Measurements from ENCODE around the gene RHOH.

RHOH gene

DNA sequence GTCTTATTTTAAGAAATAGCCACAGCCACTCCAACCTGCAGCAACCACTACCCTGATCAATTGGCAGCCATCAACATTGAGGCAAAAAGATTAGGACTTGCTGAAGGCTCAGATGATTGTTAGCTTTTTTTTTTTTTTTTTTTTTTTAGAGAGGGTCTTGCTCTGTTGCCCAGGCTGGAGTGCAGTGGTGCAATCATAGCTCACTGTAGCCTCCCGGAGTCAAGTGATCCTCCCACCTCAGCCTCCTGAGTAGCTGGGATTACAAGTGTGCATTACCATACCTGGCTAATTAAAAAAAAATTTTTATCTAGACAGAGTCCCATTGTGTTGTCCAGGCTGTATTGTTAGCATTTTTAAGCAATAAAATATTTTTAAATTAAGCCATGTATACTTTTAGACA lies 26.5 kb downstream of the RHOH start:
- Histone ChIP-seq H3K4me3 (ENCODE audit: low read depth, low read length) (no peak overlapping the region), H3K4me2 (ENCODE audit: low read length) (no peak overlapping the region), H3K4ac (ENCODE audit: low read depth, low read length) (no peak overlapping the region), H3K79me2 (ENCODE audit: control insufficient read depth, insufficient read depth, low read length, poor library complexity) (no peaks in the 10 kb centered on the region), H3K36me3 (ENCODE audit: control insufficient read depth in 1 of 2, insufficient read depth in 2 of 2, low read length in 2 of 2) (no peaks in the 10 kb centered on the region), H4K12ac (ENCODE audit: low read depth, low read length) (no peak overlapping the region), H4K91ac (ENCODE audit: low read depth, low read length) (no peak overlapping the region), H4K8ac (ENCODE audit: low read depth, low read length) (no peak overlapping the region), H3K27ac (ENCODE audit: low read depth, low read length) (no peak overlapping the region), H3K14ac (ENCODE audit: low read length) (no peak overlapping the region), H2BK120ac (ENCODE audit: insufficient read depth, low read length, poor library complexity) (no peak overlapping the region), H3K23ac (ENCODE audit: low read length) (no peak overlapping the region), H2BK5ac (ENCODE audit: low read depth, low read length, poor library complexity) (no peak overlapping the region), H3K4me1 (ENCODE audit: control insufficient read depth in 1 of 2, insufficient read depth in 2 of 2, low read length in 2 of 2) (no peaks in the 10 kb centered on the region), H2AFZ (ENCODE audit: insufficient read depth, low read length, poor library complexity) (no peak overlapping the region), H3K9ac (ENCODE audit: low read length) (no peak overlapping the region), H2AK5ac (ENCODE audit: low read length) (no peak overlapping the region), H2BK12ac (ENCODE audit: low read length) (no peak overlapping the region), H3K79me1 (ENCODE audit: low read length) (no peaks in the 10 kb centered on the region), H3K9me3 (ENCODE audit: insufficient read depth, low read depth, low read length) (no peaks in the 10 kb centered on the region), H3K18ac (ENCODE audit: low read length) (no peak overlapping the region), H3K27me3 (ENCODE audit: insufficient read depth, low read length) (no peaks in the 10 kb centered on the region)
- no CpG with 5 or more reads among the region's 1 CpG for WGBS (ENCODE audit: extremely low coverage, insufficient coverage, insufficient read length)
- no peak for DNase-seq

DNA sequence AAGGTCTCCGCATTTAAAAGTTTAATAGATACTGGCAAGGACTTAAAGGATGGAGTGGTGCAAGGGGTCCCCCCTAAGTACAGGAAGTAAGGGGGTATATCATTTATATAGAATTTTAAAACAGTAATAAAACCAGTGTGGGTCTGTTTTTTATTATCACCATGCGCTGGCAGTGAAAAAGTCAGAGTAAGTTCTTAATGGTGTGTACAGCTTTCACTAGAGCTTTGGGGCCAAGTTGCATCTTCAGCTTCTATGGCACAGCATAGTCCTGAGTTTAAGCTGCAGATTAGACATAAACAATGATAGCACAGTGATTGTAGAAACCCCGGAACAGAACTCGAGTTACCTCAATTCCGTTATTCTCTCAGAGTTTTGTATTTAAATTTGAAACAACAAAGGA lies 27.6 kb downstream of the RHOH start:
- H2BK120ac ChIP-seq (ENCODE audit: insufficient read depth, low read length, poor library complexity), result no peak overlapping the region
- H2AK5ac ChIP-seq (ENCODE audit: low read length), result no peak overlapping the region
- no peak overlapping the region for H2AFZ ChIP-seq (ENCODE audit: insufficient read depth, low read length, poor library complexity)
- H4K8ac ChIP-seq (ENCODE audit: low read depth, low read length), result no peak overlapping the region
- no peaks in the 10 kb centered on the region for H3K36me3 ChIP-seq (ENCODE audit: control insufficient read depth in 1 of 2, insufficient read depth in 2 of 2, low read length in 2 of 2)
- no peak overlapping the region for H3K4ac ChIP-seq (ENCODE audit: low read depth, low read length)
- no peaks in the 10 kb centered on the region for H3K27me3 ChIP-seq (ENCODE audit: insufficient read depth, low read length)
- no CpG with 5 or more reads among the region's 5 CpGs for WGBS (ENCODE audit: extremely low coverage, insufficient coverage, insufficient read length)
- no peak overlapping the region for H3K9ac ChIP-seq (ENCODE audit: low read length)
- H2BK12ac ChIP-seq (ENCODE audit: low read length), result no peak overlapping the region
- H3K79me2 ChIP-seq (ENCODE audit: control insufficient read depth, insufficient read depth, low read length, poor library complexity), result no peaks in the 10 kb centered on the region
- H3K27ac ChIP-seq (ENCODE audit: low read depth, low read length), result no peak overlapping the region
- H3K4me3 ChIP-seq (ENCODE audit: low read depth, low read length), result no peak overlapping the region
- no peak overlapping the region for H3K18ac ChIP-seq (ENCODE audit: low read length)
- H4K12ac ChIP-seq (ENCODE audit: low read depth, low read length), result no peak overlapping the region
- H3K23ac ChIP-seq (ENCODE audit: low read length), result no peak overlapping the region
- no peak overlapping the region for H2BK5ac ChIP-seq (ENCODE audit: low read depth, low read length, poor library complexity)
- H3K4me1 ChIP-seq (ENCODE audit: control insufficient read depth in 1 of 2, insufficient read depth in 2 of 2, low read length in 2 of 2), result no peaks in the 10 kb centered on the region
- no peaks in the 10 kb centered on the region for H3K79me1 ChIP-seq (ENCODE audit: low read length)
- H4K91ac ChIP-seq (ENCODE audit: low read depth, low read length), result no peak overlapping the region
- no peak overlapping the region for H3K14ac ChIP-seq (ENCODE audit: low read length)
- no peak overlapping the region for H3K4me2 ChIP-seq (ENCODE audit: low read length)
- no peaks in the 10 kb centered on the region for H3K9me3 ChIP-seq (ENCODE audit: insufficient read depth, low read depth, low read length)
- no peak for DNase-seq

GRCh38 chr4:40225497-40225896 lies 28.7 kb downstream of the RHOH start:
- Histone ChIP-seq H2BK12ac (ENCODE audit: low read length) (no peak overlapping the region), H3K14ac (ENCODE audit: low read length) (no peak overlapping the region), H4K12ac (ENCODE audit: low read depth, low read length) (no peak overlapping the region), H3K79me2 (ENCODE audit: control insufficient read depth, insufficient read depth, low read length, poor library complexity) (no peaks in the 10 kb centered on the region), H2AFZ (ENCODE audit: insufficient read depth, low read length, poor library complexity) (no peak overlapping the region), H3K4me2 (ENCODE audit: low read length) (no peak overlapping the region), H2AK5ac (ENCODE audit: low read length) (no peak overlapping the region), H3K27ac (ENCODE audit: low read depth, low read length) (no peak overlapping the region), H3K4ac (ENCODE audit: low read depth, low read length) (no peak overlapping the region), H4K8ac (ENCODE audit: low read depth, low read length) (no peak overlapping the region), H3K36me3 (ENCODE audit: control insufficient read depth in 1 of 2, insufficient read depth in 2 of 2, low read length in 2 of 2) (no peaks in the 10 kb centered on the region), H3K4me1 (ENCODE audit: control insufficient read depth in 1 of 2, insufficient read depth in 2 of 2, low read length in 2 of 2) (no peaks in the 10 kb centered on the region), H3K4me3 (ENCODE audit: low read depth, low read length) (no peak overlapping the region), H3K18ac (ENCODE audit: low read length) (no peak overlapping the region), H3K9ac (ENCODE audit: low read length) (no peak overlapping the region), H2BK120ac (ENCODE audit: insufficient read depth, low read length, poor library complexity) (no peak overlapping the region), H3K23ac (ENCODE audit: low read length) (no peak overlapping the region), H4K91ac (ENCODE audit: low read depth, low read length) (no peak overlapping the region), H3K9me3 (ENCODE audit: insufficient read depth, low read depth, low read length) (no peaks in the 10 kb centered on the region), H3K27me3 (ENCODE audit: insufficient read depth, low read length) (no peaks in the 10 kb centered on the region), H3K79me1 (ENCODE audit: low read length) (no peaks in the 10 kb centered on the region), H2BK5ac (ENCODE audit: low read depth, low read length, poor library complexity) (no peak overlapping the region)
- no peak for DNase-seq
- WGBS (ENCODE audit: extremely low coverage, insufficient coverage, insufficient read length), result no CpG with 5 or more reads among the region's 5 CpGs

DNA sequence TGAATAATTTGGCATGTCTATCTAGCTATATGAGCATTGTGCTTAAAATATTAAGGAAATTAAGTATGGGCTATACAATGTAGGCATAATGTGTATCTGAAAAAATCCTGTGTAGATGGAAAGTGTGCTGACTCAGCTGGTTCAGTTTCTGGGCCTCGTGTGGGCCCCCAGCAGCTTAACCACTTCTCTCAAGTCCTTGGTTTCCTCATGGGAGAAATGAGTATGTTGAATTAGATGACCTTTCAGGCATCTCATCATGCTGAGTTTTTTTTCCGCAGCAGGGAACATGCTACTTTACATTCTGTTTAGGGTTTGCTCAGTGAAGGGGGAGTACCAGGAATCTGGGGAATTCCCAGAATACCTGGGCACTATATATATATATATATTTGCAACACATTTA lies 30.5 kb downstream of the RHOH start:
- Histone ChIP-seq H3K9me3 (ENCODE audit: insufficient read depth, low read depth, low read length) (no peaks in the 10 kb centered on the region), H2BK5ac (ENCODE audit: low read depth, low read length, poor library complexity) (no peak overlapping the region), H2AFZ (ENCODE audit: insufficient read depth, low read length, poor library complexity) (no peak overlapping the region), H3K27ac (ENCODE audit: low read depth, low read length) (no peak overlapping the region), H3K18ac (ENCODE audit: low read length) (no peak overlapping the region), H3K4me2 (ENCODE audit: low read length) (no peak overlapping the region), H4K8ac (ENCODE audit: low read depth, low read length) (no peak overlapping the region), H2AK5ac (ENCODE audit: low read length) (no peak overlapping the region), H2BK12ac (ENCODE audit: low read length) (no peak overlapping the region), H3K4ac (ENCODE audit: low read depth, low read length) (no peak overlapping the region), H3K4me3 (ENCODE audit: low read depth, low read length) (no peak overlapping the region), H3K14ac (ENCODE audit: low read length) (no peak overlapping the region), H3K23ac (ENCODE audit: low read length) (no peak overlapping the region), H3K4me1 (ENCODE audit: control insufficient read depth in 1 of 2, insufficient read depth in 2 of 2, low read length in 2 of 2) (no peaks in the 10 kb centered on the region), H3K79me1 (ENCODE audit: low read length) (no peaks in the 10 kb centered on the region), H3K9ac (ENCODE audit: low read length) (no peak overlapping the region), H3K79me2 (ENCODE audit: control insufficient read depth, insufficient read depth, low read length, poor library complexity) (no peaks in the 10 kb centered on the region), H3K27me3 (ENCODE audit: insufficient read depth, low read length) (no peaks in the 10 kb centered on the region), H2BK120ac (ENCODE audit: insufficient read depth, low read length, poor library complexity) (no peak overlapping the region), H3K36me3 (ENCODE audit: control insufficient read depth in 1 of 2, insufficient read depth in 2 of 2, low read length in 2 of 2) (no peaks in the 10 kb centered on the region), H4K12ac (ENCODE audit: low read depth, low read length) (no peak overlapping the region), H4K91ac (ENCODE audit: low read depth, low read length) (no peak overlapping the region)
- no CpG with 5 or more reads among the region's 2 CpGs for WGBS (ENCODE audit: extremely low coverage, insufficient coverage, insufficient read length)
- no peak for DNase-seq

Data from trophoblast cell (in vitro differentiated cells and primary cell).